AG09319 (cell line): ENCODE data around the gene GRIP1.

Experiments used
- DNase-seq: peaks from one replicate; pipeline ENCODE4 v3.0.0-alpha.2; 2010; ENCODE audit warnings: low read depth; ENCODE audit errors: extremely low read depth
- CTCF ChIP-seq: IDR thresholded peaks from 2 replicates; pipeline ENCODE4 v1.5.1; 2011; ENCODE audit warnings: low read depth, mild to moderate bottlenecking, inconsistent platforms, low read length, moderate library complexity

The GRIP1 gene

GRCh38 chr12:66644151-66644550 is 34.7 kb downstream of the GRIP1 start:
- no peak for DNase-seq
- no peak for TF ChIP-seq CTCF

- DNase-seq, result no peak
- TF ChIP-seq CTCF, result no peak
Observed at GRCh38 chr12:66640691-66641460, 38.0 kb downstream of the GRIP1 start.

GRCh38 chr12:66638666-66639065 is 40.2 kb downstream of the GRIP1 start:
- DNase-seq, result no peak
- TF ChIP-seq CTCF, result no peak

DNA sequence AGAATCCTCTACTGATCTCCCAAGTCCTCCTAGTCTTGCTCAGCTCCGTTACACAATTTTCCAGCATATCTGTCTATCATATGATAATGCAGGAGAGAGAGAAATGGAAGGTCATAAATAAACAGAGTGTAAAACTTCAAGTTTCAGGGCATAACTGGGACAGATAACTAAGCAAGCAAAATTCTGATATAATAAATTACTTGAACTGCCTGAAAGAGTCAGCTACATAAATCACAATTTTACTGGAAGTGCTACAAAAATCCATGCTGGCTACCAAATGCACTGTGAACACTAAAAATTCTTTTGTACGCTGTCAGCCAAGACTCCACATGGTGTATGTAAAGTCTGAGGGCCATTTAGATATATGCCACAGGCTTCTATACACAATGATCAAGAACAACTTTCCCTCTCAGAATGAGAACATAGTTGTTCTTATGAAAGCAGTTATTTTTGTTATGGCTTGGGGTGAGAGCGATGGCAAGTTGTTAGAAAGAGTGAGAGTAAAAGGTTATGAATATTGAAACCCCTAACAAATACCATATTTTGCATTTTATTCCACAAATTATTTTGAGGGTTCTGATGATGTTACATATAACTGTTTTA is 41.1 kb downstream of the GRIP1 start:
- no peak for DNase-seq
- TF ChIP-seq CTCF, result no peak

- no peak for DNase-seq
- no peak for TF ChIP-seq CTCF
Observed at GRCh38 chr12:66636771-66637170, 42.1 kb downstream of the GRIP1 start.

GRCh38 chr12:66633676-66634075 is 45.2 kb downstream of the GRIP1 start:
- no peak for DNase-seq
- TF ChIP-seq CTCF, result no peak

- DNase-seq, result no peak
- TF ChIP-seq CTCF, result no peak
Observed at GRCh38 chr12:66629138-66629870, 49.6 kb downstream of the GRIP1 start.
